Coronary artery (tissue), 2 donors: ENCODE measurements around the gene GOLGA3.
"Not testable (repeated sequence)": the region's sequence is repeated elsewhere in the genome, so short reads cannot be mapped to it uniquely, and the experiment has no call there.

Source experiments
- DNase-seq: peaks from one replicate; pipeline ENCODE4 v3.0.0-alpha.2; 2017; ENCODE audit warnings: low spot score
- H3K27ac ChIP-seq, 2 donors: fragments of 200-600 bp; sonication (generic); one replicate each; pipeline ENCODE4 v1.5.1; 2016 to 2019
- H3K4me3 ChIP-seq: fragments of 200-600 bp; sonication (generic); 2 replicates; pipeline ENCODE4 v1.5.1; 2016; ENCODE audit warnings: mild to moderate bottlenecking, moderate library complexity
- TF ChIP-seq, protein P1 (sequence below): fragments of 200-600 bp; sonication (generic); IDR thresholded peaks from one replicate; pipeline ENCODE4 v1.5.1; 2019; ENCODE audit warnings: antibody characterized with exemption

Gene GOLGA3

DNA sequence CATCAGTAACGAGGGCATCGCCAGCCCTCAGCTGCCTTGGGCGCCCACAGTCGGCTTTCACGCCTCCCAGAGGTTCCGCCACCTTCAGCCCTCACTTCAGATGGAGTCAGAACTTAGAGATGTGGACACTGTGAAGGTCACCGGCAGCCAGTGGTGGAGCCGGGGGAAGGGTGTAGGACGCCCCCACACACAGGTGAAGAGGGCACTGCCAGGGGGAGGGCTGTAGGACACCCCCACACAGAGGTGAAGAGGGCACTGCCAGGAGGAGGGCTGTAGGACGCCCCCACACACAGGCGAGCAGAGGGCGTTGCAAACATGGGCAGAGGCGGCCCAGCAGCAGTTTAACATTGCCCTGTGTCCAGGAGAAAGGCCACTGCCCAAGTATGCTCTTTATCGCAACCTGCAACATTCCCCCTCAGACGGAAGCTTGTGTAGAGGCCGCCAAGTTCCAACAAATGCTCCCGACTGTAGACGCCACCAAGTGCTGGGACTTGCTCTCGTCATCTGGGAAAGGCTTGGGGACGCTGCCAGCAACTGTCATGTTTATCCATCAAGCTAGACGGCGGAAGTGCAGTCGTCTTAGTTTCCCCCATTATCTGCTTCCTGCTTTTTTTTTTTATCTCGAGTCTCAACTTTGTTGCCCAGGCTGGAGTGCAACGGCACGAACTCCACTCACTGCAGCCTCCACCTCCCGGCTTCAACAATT lies 62.1 kb downstream of the GOLGA3 start:
- Histone ChIP-seq H3K4me3 (peak overlapping the region; percentile 21), H3K27ac (peak overlapping the region; percentile 61 to 75)
- no peak for DNase-seq
- TF ChIP-seq, protein P1, sequence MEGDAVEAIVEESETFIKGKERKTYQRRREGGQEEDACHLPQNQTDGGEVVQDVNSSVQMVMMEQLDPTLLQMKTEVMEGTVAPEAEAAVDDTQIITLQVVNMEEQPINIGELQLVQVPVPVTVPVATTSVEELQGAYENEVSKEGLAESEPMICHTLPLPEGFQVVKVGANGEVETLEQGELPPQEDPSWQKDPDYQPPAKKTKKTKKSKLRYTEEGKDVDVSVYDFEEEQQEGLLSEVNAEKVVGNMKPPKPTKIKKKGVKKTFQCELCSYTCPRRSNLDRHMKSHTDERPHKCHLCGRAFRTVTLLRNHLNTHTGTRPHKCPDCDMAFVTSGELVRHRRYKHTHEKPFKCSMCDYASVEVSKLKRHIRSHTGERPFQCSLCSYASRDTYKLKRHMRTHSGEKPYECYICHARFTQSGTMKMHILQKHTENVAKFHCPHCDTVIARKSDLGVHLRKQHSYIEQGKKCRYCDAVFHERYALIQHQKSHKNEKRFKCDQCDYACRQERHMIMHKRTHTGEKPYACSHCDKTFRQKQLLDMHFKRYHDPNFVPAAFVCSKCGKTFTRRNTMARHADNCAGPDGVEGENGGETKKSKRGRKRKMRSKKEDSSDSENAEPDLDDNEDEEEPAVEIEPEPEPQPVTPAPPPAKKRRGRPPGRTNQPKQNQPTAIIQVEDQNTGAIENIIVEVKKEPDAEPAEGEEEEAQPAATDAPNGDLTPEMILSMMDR: no peak

DNA sequence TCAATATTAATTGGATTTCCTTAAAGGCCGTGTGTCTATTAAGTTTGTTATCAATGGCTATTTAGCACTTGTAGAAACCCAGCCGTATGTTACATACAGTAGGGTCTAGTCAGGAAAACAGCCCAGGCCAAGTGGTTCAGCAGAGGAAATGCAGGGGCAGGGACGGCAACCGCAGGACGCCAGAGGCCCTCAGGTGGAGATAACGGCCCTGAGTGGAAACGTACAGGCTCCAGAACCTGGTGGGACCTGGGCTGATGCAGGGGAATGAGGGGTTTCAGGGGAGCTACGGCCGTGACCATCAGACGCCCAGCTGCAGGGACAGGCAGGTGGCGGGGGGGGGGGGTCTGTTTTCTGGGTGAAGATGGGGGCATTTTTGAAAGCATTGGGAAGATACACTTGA lies 63.3 kb downstream of the GOLGA3 start:
- DNase-seq: no peak
- TF ChIP-seq, protein P1: no peak
- no peak overlapping the region for H3K4me3 ChIP-seq
- no peak overlapping the region for H3K27ac ChIP-seq

DNA sequence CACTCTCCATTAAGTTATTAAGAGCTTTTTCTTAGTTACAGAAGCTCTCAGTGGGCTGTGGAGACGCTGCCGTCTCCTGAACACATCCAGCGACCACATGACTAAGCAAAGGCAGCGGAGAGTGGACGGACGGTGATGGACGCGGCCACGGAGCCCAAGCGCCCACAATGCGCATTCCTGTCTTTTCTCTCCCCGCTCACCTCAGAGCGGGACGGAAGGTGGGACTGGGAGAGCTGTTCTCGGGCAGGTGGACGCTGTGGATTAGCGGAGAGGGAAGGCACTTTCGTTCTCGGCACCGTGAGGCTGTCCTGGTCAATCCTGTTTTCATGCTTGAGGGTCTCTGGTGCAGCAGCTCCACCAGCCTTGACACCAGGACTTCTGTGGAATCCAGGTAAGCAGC lies 64.4 kb downstream of the GOLGA3 start:
- TF ChIP-seq, protein P1: no peak
- Histone ChIP-seq H3K27ac (no peak overlapping the region), H3K4me3 (no peak overlapping the region)
- DNase-seq: no peak

DNA sequence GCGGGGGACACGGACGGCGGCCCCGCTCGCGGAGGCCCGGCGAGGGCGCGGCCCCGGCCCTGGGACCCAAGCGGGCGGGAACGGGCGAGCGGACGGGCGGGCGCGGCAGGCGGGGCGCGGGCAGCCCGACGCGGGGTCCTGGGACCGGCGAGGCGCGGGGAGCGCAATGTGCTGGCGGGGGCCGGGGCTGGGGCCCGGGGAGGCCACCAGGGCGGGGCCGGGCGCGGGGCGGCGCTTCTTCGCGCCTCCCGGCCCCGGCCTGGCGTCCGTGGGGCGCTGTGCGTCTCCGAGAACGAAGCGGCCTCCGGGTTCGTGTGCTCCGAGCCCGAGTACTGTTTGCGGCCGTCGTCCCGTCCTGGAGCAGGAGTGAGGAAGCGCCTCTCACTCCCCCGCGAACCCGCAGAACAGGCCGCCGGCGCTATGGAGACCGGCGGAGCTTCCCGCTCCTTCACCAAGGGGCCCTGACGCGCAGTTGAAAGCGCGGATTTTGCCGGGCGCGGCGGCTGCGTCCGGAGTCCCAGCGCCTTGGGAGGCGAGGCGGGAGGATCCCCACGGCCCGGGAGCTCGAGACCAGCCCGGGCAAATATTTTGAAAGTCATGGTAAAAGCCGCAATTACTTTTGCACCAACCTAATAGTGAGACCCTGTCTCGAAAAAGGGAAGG lies 66.6 kb downstream of the GOLGA3 start:
- Histone ChIP-seq H3K27ac (peak overlapping the region; percentile 92 to 98), H3K4me3 (peak overlapping the region; percentile 99)
- TF ChIP-seq, protein P1: no peak
- DNase-seq: peak; percentile 87

DNA sequence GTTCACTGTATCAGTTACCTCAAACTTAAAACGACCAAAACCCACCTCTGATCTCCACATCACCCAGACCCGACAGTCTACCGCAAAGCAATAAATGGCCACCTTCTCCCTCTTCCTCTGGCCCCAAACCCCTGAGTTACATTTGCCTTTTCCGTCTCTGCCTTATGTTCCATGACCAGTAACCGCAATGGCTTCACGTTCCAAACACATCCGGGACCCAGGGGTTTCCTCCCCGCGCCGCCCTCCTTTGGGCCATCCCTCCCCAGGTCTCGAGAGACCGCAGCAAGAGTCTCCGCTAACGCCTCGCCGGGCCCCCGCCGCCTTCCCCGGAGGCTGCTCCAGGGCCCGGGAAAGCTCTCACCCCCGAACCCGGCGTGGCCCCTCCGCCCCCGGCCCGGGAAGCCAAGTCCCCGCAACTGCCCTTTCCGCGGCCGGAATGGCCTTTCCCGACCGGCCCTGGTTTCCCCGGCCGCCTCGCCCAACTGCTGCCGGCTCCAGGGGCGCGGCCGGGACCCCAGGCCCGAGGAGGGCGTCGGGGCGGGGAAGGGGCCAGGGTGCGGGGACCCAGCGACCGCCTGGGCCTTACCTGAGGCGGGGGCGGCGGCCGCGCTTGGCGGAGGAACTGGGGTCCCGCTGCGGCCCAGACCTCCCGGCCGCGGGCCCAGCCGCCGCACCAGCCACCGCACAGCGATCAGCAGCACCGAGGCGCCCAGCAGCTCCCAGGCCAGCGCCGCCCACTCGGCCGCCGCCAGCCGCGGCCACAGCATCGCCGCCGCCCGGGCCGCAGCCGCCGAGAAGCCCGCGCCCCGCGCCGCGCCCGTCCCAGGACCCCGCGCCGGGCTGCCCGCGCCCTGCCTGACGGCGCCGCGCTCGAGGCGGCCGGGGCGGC lies 67.4 kb downstream of the GOLGA3 start, which contains the start of gene ANKLE2:
TSS of gene ANKLE2 (minus strand) at position 801 of the 889 bp plus-strand sequence. CDS start at position 767, 34 bp downstream.
- DNase-seq: peak; percentile 81
- Histone ChIP-seq H3K4me3 (peak within 1 kb of the TSS; percentile 99), H3K27ac (peak within 1 kb of the TSS; percentile 92 to 98)
- TF ChIP-seq, protein P1: no peak

DNA sequence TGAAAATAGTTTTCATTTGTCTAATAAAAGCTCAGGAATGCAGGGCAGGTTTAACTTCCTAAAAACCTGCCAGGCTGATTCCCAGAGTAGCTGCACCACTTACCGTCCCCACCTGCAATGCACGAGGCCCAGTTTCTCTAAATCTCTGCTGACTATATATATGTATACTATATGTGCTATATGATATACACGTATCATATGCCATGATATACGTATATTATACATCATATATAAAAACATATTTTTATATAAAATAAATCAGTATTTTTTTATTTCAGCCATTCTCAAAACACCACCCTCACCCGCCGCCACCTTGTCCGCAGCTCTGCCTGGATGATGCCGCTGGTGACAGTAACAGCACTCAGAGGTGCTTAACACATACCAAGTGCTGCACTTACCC lies 69.3 kb downstream of the GOLGA3 start:
- TF ChIP-seq, protein P1: no peak
- H3K27ac ChIP-seq: no peak overlapping the region
- no peak overlapping the region for H3K4me3 ChIP-seq
- no peak for DNase-seq

DNA sequence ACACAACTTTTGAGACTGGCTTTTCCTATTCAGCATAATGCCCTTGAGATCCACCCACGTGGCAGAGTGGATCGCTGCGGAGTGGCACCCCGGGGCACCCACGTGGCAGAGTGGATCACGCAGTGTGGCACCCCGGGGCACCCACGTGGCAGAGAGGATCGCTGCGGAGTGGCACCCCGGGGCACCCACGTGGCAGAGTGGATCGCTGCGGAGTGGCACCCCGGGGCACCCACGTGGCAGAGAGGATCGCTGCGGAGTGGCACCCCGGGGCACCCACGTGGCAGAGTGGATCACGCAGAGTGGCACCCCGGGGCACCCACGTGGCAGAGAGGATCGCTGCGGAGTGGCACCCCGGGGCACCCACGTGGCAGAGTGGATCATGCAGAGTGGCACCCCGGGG lies 69.8 kb downstream of the GOLGA3 start:
- not testable (repeated sequence) for DNase-seq, H3K4me3 ChIP-seq, H3K27ac ChIP-seq
